HUES48 (cell line): ENCODE data around the gene ZBTB25.

Experiments used
- H3K27ac ChIP-seq: one replicate; pipeline ENCODE4 v1.7.0; 2013; ENCODE audit warnings: low read depth, low read length, inconsistent platforms
- H3K27me3 ChIP-seq: 2 replicates; pipeline ENCODE4 v1.6.1; 2013; ENCODE audit warnings: mild to moderate bottlenecking, low read length; ENCODE audit not compliant: control insufficient read depth, insufficient read depth
- H3K36me3 ChIP-seq: 2 replicates; pipeline ENCODE4 v1.6.1; 2013; ENCODE audit warnings: low read length; ENCODE audit not compliant: control insufficient read depth, insufficient read depth
- H3K4me1 ChIP-seq: 2 replicates; pipeline ENCODE4 v1.6.1; 2013; ENCODE audit warnings: mild to moderate bottlenecking, low read length; ENCODE audit not compliant: control insufficient read depth, insufficient read depth
- H3K4me3 ChIP-seq: 2 replicates; pipeline ENCODE4 v1.5.1; 2013; ENCODE audit warnings: mild to moderate bottlenecking, low read depth, low read length
- H3K9ac ChIP-seq: 2 replicates; pipeline ENCODE4 v1.6.1; 2013; ENCODE audit warnings: mild to moderate bottlenecking, low read depth, low read length, moderate library complexity
- H3K9me3 ChIP-seq: 2 replicates; pipeline ENCODE4 v1.6.1; 2013; ENCODE audit warnings: low read length; ENCODE audit not compliant: control insufficient read depth, insufficient read depth

The ZBTB25 gene

DNA sequence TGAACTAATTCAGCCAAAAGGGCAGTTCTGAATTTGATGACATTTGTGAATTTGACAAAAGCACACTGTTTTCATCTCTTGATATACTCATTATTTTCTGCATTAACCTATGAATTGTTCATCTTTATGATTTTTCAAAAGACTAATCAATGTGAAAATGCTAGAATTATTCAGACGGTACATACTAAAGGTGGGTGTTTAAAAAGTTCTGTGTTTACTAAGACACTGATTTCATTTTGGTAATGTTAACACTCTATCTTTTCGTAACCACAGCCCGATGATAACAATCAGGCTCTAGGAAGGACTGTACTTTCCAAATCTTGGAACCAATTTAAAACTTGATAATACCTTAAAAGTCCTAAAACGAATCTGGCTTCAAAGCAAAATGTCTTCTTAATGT, 28.9 kb downstream of the ZBTB25 start:
- no peak overlapping the region for H3K27ac ChIP-seq
- H3K36me3 ChIP-seq, result no peaks in the 10 kb centered on the region
- H3K4me1 ChIP-seq, result peaks cover 4% of the 10 kb centered on the region; the same call in 1 of the 2 replicates
- no peaks in the 10 kb centered on the region for H3K27me3 ChIP-seq
- H3K9me3 ChIP-seq, result no peaks in the 10 kb centered on the region
- no peak overlapping the region for H3K4me3 ChIP-seq
- no peak overlapping the region for H3K9ac ChIP-seq

DNA sequence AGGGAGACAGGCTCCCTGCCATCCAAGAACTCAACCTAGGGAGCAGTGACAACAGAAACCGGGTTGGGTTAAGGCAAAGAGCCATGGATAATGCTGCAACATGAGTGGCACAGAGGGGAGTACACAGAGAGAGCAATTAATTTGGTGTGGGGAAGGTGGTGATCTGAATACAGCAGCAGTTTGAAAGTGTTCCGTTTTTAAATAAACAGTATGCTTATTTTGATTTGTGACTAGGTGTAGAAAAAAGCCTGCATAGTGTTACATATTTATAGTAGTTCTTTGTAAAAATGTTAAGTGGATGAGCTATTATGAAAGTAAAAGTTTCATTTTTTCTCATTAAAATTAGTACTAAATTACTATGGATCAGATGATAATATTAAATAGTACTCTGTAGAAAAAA, 29.6 kb downstream of the ZBTB25 start:
- Histone ChIP-seq H3K9me3 (no peaks in the 10 kb centered on the region), H3K27me3 (no peaks in the 10 kb centered on the region), H3K4me3 (no peak overlapping the region), H3K27ac (no peak overlapping the region), H3K36me3 (no peaks in the 10 kb centered on the region), H3K4me1 (peaks cover 4% of the 10 kb centered on the region; the same call in 1 of the 2 replicates), H3K9ac (no peak overlapping the region)

DNA sequence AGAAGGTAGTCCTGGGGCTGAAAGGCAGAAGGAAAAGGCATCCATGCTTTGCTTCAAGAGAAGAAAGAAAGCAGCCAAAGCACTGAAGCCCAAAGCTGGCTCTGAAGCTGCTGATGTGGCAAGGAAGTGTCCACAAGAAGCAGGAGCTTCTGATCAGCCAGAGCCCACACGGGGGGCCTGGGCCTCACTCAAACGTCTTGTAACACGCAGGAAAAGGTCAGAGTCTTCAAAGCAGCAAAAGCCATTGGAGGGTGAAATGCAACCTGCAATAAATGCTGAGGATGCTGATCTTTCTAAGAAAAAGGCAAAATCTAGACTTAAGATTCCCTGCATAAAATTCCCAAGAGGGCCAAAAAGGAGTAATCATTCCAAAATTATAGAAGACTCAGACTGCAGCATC, 35.2 kb downstream of the ZBTB25 start:
- Histone ChIP-seq H3K36me3 (no peaks in the 10 kb centered on the region), H3K4me3 (no peak overlapping the region), H3K9me3 (no peaks in the 10 kb centered on the region), H3K9ac (no peak overlapping the region), H3K27ac (no peak overlapping the region), H3K4me1 (peaks cover 13% of the 10 kb centered on the region), H3K27me3 (no peaks in the 10 kb centered on the region)

DNA sequence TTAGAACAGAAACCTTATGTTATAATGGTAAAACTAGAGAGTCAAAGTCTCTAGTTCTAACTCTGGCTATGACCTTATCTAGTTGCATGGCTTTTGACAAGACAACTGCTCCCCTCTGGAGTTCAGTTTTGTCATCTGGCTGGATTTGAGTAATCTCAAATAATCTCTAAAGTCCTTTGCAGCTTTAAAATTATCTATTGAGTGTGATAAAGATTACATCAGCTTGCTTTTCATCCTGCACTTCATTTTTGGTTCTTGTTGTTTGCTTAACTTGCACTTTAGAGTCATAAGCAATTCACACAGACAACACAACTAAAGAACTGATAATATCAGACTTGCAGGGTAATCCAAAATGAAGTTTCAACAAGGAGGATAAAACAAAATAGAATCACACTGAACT, 36.1 kb downstream of the ZBTB25 start:
- H3K4me3 ChIP-seq, result no peak overlapping the region
- H3K27ac ChIP-seq, result no peak overlapping the region
- no peaks in the 10 kb centered on the region for H3K9me3 ChIP-seq
- H3K36me3 ChIP-seq, result no peaks in the 10 kb centered on the region; the same call in 1 of the 2 replicates
- H3K9ac ChIP-seq, result no peak overlapping the region
- peaks cover 13% of the 10 kb centered on the region for H3K4me1 ChIP-seq
- no peaks in the 10 kb centered on the region for H3K27me3 ChIP-seq

DNA sequence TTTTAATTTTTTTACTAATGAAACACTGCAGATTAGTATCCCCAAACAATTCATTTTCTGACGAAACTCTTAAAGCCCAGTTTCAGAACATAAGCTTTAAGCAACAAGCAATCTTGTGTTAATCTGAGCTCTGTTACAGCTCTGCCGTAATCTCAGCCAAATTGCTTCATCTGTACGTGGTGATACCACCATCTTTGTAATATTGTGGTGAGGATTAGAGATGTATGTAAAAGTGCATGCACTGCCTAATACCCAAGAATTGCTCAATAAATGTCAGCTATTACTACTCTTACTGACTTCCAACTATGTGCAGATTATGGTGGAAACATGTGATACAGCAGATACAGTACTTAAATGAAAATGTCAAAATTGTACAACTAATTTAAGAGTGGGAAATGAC, 36.5 kb downstream of the ZBTB25 start:
- H3K9ac ChIP-seq, result no peak overlapping the region
- no peaks in the 10 kb centered on the region for H3K27me3 ChIP-seq
- no peak overlapping the region for H3K27ac ChIP-seq
- H3K9me3 ChIP-seq, result no peaks in the 10 kb centered on the region
- H3K4me1 ChIP-seq, result peaks cover 13% of the 10 kb centered on the region
- no peak overlapping the region for H3K4me3 ChIP-seq
- H3K36me3 ChIP-seq, result peaks cover 1% of the 10 kb centered on the region; the same call in 1 of the 2 replicates

DNA sequence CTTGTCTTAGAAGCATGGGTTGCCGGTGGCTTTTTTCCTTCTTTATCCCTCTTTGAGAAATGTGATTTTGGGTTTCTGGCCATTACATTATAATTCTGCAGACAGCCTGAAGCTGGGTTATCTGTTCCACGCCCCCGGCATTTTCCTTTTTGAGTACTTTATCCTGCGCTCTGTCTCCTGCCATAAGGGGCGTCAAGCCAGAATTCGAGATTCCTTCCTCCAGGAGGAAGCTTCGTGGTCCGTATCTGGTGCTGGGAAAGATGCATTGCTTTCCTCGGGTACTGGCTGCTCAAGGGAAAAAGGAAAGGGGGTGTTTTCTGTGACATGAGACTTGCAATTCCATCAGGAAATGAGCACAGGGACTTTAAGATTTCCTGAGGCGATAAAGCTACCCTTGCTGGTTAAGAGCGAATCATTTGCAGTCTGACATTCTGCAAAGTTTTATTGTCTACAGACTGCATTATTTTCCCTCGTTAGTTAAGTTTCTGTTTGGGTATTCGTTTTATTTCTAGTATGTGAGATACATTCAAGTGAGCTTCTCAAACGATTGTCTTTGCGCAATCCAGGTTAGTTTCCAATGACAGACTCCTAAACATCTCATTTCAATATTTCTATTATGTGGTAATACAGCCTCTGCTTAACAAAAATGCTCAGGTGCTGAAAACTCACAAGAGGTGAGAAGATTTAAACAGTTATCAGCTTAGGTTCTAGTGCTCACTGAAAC, 37.6 kb downstream of the ZBTB25 start:
- peaks cover 9% of the 10 kb centered on the region for H3K36me3 ChIP-seq
- peak overlapping the region; percentile 22; the same call in 1 of the 2 replicates for H3K9ac ChIP-seq
- H3K4me1 ChIP-seq, result peaks cover 13% of the 10 kb centered on the region
- peak overlapping the region; percentile 83 for H3K4me3 ChIP-seq
- no peaks in the 10 kb centered on the region for H3K9me3 ChIP-seq
- peak overlapping the region; percentile 21 for H3K27ac ChIP-seq
- no peaks in the 10 kb centered on the region for H3K27me3 ChIP-seq

DNA sequence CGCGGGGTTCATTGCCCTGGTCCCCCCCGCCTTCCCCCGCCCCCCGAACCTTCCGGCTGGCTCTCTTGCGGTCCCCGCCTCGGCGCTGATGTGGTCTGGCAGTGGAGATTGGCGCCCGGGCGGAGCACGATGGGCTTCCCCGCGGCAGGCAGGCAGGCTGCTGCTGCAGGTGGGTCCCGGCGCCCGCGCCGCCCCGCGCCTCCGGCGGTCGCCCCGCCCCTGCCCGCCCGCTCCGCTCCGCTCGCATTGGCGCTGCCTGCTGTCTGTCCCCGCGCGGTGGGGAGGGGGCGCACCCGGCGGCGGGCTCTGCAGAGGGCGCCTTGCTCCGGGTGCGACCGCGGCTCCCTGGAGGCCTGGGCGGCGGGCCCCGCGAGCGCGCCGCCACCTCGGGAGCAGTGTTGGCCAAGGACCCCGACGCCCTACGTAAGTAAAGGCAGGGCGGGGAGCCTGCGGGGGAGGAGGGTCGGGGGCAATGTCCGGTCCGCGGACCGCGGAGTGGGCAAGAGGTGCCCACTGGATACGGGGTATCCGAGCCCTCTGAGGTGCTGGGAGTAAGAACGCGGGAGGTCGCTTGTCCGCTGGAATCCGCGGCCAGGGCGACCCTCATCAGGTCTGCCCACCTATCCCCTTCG, 38.3 kb downstream of the ZBTB25 start, which contains the start of gene AKAP5:
Gene AKAP5 (plus strand): TSS at position 309 of the 632 bp plus-strand sequence. CDS start 2,896 bp downstream, outside the sequence.
- peak within 1 kb of the TSS; percentile 34 for H3K9ac ChIP-seq
- peak within 1 kb of the TSS; percentile 21 for H3K27ac ChIP-seq
- H3K4me3 ChIP-seq, result peak within 1 kb of the TSS; percentile 83
- no peaks in the 10 kb centered on the region for H3K9me3 ChIP-seq
- peaks cover 13% of the 10 kb centered on the region for H3K36me3 ChIP-seq
- peaks cover 13% of the 10 kb centered on the region for H3K4me1 ChIP-seq
- H3K27me3 ChIP-seq, result no peaks in the 10 kb centered on the region

DNA sequence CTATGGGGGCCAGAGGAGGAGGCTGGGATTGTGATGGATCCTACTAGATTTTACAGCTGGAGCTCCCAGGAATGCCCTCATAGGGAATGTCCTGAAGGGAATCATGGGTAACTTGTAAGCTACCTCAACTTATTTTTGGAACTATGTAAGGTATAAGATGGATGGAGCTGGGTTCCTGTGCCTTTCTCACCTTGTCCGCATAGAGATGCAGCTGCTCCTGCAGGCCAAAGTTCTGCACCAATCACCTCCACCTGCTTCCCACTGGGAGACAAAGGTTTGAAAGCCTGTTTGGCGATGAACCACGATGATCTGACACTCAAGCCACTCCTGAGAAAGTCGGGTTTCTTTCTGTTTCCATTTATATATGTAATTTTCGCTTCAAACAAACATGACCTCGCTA, 39.0 kb downstream of the ZBTB25 start:
- H3K27ac ChIP-seq, result no peak overlapping the region
- peaks cover 17% of the 10 kb centered on the region for H3K36me3 ChIP-seq
- peaks cover 13% of the 10 kb centered on the region for H3K4me1 ChIP-seq
- H3K9ac ChIP-seq, result peak overlapping the region; percentile 34
- peak overlapping the region; percentile 83 for H3K4me3 ChIP-seq
- no peaks in the 10 kb centered on the region for H3K9me3 ChIP-seq
- H3K27me3 ChIP-seq, result no peaks in the 10 kb centered on the region

DNA sequence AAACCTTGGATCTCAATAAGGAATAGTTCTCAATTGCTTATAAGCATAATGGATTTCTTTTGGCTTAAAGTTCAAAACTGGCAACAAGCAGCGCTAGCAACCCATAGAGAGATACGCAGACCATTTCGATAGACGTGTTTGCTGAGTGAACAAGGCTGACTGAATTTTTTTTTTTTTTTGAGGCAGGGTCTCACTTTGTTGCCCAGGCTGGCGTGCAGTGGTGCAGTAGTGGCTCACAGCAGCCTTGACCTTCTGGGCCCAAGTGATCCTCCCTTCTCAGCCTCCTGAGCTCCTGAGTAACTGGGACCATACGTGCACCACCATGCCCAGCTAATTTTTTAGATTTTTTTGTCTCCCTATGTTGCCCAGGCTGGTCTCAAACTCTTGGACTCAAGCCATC, 39.8 kb downstream of the ZBTB25 start:
- H3K36me3 ChIP-seq, result peaks cover 24% of the 10 kb centered on the region
- H3K27me3 ChIP-seq, result no peaks in the 10 kb centered on the region
- H3K27ac ChIP-seq, result no peak overlapping the region
- no peaks in the 10 kb centered on the region for H3K9me3 ChIP-seq
- H3K4me3 ChIP-seq, result no peak overlapping the region
- H3K4me1 ChIP-seq, result peaks cover 13% of the 10 kb centered on the region
- H3K9ac ChIP-seq, result no peak overlapping the region

DNA sequence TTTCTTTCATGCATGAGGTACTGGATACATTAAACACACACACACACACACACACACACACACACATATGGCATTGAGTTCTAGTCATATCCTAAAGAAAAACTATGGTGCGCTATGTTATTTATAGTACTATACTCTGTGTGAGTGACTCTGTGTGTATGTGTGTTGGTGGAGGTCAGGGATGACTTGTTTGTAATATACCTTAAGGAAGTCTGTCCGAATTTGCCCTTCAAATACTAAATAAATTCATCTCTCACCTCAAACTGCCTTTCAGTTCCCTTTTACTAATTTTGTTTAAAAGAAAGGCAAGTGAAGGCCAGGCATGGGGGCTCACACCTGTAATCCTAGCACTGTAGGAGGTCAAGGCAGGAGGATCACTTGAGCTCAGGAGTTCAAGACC, 40.4 kb downstream of the ZBTB25 start:
- Histone ChIP-seq H3K9ac (no peak overlapping the region), H3K4me1 (peaks cover 13% of the 10 kb centered on the region), H3K27me3 (no peaks in the 10 kb centered on the region), H3K36me3 (peaks cover 31% of the 10 kb centered on the region), H3K4me3 (no peak overlapping the region), H3K9me3 (no peaks in the 10 kb centered on the region), H3K27ac (no peak overlapping the region)

DNA sequence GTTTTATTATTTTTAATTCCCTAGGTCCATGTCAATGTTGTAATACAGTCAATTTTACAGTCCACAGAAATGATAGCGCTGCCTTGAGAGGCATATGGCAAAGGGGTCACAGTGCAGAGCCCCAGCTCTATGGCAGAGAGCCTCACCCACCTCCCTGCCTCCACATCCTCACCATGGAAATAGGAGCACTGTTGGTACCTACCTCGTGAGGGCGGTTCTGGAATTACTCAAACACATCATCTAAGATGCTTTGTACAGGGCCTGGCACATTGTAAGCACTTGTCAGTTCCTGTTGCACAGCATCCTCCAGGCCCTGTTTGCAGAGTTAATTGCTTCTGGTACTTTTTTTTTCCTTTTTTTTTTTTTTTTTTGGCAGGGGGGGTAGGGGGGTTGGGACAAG, 42.4 kb downstream of the ZBTB25 start:
- H3K27me3 ChIP-seq, result no peaks in the 10 kb centered on the region
- no peak overlapping the region for H3K4me3 ChIP-seq

More for the DNA sequence above, 42.4 kb downstream of the ZBTB25 start:
- Histone ChIP-seq H3K4me1 (peaks cover 10% of the 10 kb centered on the region), H3K9ac (no peak overlapping the region), H3K27ac (no peak overlapping the region), H3K9me3 (no peaks in the 10 kb centered on the region), H3K36me3 (peaks cover 48% of the 10 kb centered on the region)
